Fibroblast of lung (primary cell): ENCODE data around the gene IL10RB. TPM values are rescaled to one million over a fixed set of nuclear protein-coding genes. Genes with fewer than 3 reads are reported as not detected.

Experiments used
- DNase-seq, 2 donors: peaks; one replicate each; pipeline versions ENCODE4 v3.0.0 to v3.0.0-alpha.2; 2010; ENCODE audit warnings: low read depth in 2 of 2
- H2AFZ ChIP-seq: 2 replicates; pipeline ENCODE4 v1.5.1; 2012; ENCODE audit warnings: low read length, control low read depth, inconsistent platforms
- H3K27ac ChIP-seq: 2 replicates; pipeline ENCODE4 v1.5.1; 2011; ENCODE audit warnings: low read length, control low read depth; ENCODE audit not compliant: insufficient read depth
- H3K27me3 ChIP-seq: 2 replicates; pipeline ENCODE4 v1.5.1; 2011; ENCODE audit warnings: mild to moderate bottlenecking, low read length; ENCODE audit not compliant: control insufficient read depth, insufficient read depth
- H3K36me3 ChIP-seq: 2 replicates; pipeline ENCODE4 v1.5.1; 2011; ENCODE audit warnings: low read length; ENCODE audit not compliant: control insufficient read depth, insufficient read depth
- H3K4me1 ChIP-seq: 2 replicates; pipeline ENCODE4 v1.5.1; 2011; ENCODE audit warnings: low read length; ENCODE audit not compliant: control insufficient read depth, insufficient read depth; ENCODE audit errors: extremely low read depth
- H3K4me2 ChIP-seq: 2 replicates; pipeline ENCODE4 v1.5.1; 2011; ENCODE audit warnings: low read length, control low read depth; ENCODE audit not compliant: insufficient read depth; ENCODE audit errors: extremely low read depth
- H3K4me3 ChIP-seq, 4 experiments: fragments of 200-600 bp in 1 of 4; sonication (generic) in 1 of 4; replicated peaks in 1 of 4; 2 replicates each; pipeline ENCODE4 v1.5.1; 2011 to 2016; ENCODE audit warnings: low read length in 4 of 4, low read depth in 3 of 4, mild to moderate bottlenecking in 3 of 4, control low read depth in 2 of 4, inconsistent platforms in 1 of 4, mixed read lengths in 1 of 4; ENCODE audit not compliant: insufficient read depth in 1 of 4; ENCODE audit errors: control extremely low read depth in 1 of 4
- H3K79me2 ChIP-seq: 2 replicates; pipeline ENCODE4 v1.5.1; 2012; ENCODE audit warnings: mild to moderate bottlenecking, low read length, inconsistent platforms; ENCODE audit not compliant: control insufficient read depth, insufficient read depth
- H3K9ac ChIP-seq: 2 replicates; pipeline ENCODE4 v1.5.1; 2011; ENCODE audit warnings: mild to moderate bottlenecking, low read length, control low read depth; ENCODE audit not compliant: insufficient read depth
- H3K9me3 ChIP-seq: 2 replicates; pipeline ENCODE4 v1.5.1; 2012; ENCODE audit warnings: low read depth, low read length; ENCODE audit not compliant: control insufficient read depth, insufficient read depth
- H4K20me1 ChIP-seq: 2 replicates; pipeline ENCODE4 v1.5.1; 2011; ENCODE audit warnings: low read length; ENCODE audit not compliant: control insufficient read depth, insufficient read depth; ENCODE audit errors: extremely low read depth
- EZH2 ChIP-seq: IDR thresholded peaks from 2 replicates; pipeline ENCODE4 v1.5.1; 2012; ENCODE audit warnings: low read length, control low read depth, mild to moderate bottlenecking; ENCODE audit errors: missing control alignments
- polyA plus RNA-seq, 2 donors: library from polyadenylated mRNA; depleted of rRNA in 1 of 2; stranded (reverse) in 1 of 2; unstranded in 1 of 2; fragments of >200 nt; gene quantifications; 2 replicates each; pipeline ENCODE4 v1.2.1, GENCODE V29; 2011 to 2012; ENCODE audit warnings: missing spikeins in 1 of 2
- total RNA-seq: library from RNA; depleted of rRNA; stranded (reverse); fragments of >200 nt; gene quantifications from 2 replicates; pipeline ENCODE4 v1.2.1, GENCODE V29; 2014
- TF ChIP-seq, protein P1 (sequence below), 2 donors: IDR thresholded peaks in 1 of 2; conservative IDR thresholded peaks in 1 of 2; 1 replicate in 1 of 2; 2 replicates in 1 of 2; pipeline ENCODE4 v1.5.1; 2011 to 2012; ENCODE audit warnings: low read length in 2 of 2, control low read depth in 1 of 2, inconsistent platforms in 1 of 2, low read depth in 1 of 2, mild to moderate bottlenecking in 1 of 2

The IL10RB gene
- total and polyA plus RNA-seq, 2 donors (not counting 1 experiment from before 2014, with no cell fraction given): 56.2 to 64.1 TPM

DNA sequence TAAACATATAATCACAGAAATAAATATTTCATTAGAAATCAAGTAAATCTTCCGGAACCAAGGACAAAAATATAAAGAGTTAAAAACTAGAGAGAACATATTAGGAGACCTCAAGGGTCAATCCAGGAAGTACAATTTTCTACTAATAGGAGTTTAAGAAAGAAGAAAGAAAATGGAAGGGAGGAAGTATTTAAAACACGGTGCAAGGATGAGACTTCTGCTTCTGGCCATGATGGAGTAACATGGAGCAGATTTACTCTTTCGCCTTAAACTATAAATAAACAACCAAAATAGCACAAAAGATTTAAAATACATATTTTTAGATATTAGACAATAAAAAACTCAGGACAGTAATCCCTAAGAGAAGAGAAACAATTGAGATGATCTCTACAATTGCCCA, 46.0 kb downstream of the IL10RB start:
- Histone ChIP-seq H3K4me3 (no peak overlapping the region), H3K9me3 (no peaks in the 10 kb centered on the region), H2AFZ (no peak overlapping the region), H4K20me1 (no peaks in the 10 kb centered on the region), H3K4me1 (no peaks in the 10 kb centered on the region), H3K36me3 (no peaks in the 10 kb centered on the region), H3K27ac (no peak overlapping the region), H3K79me2 (no peaks in the 10 kb centered on the region), H3K27me3 (peaks cover 2% of the 10 kb centered on the region), H3K9ac (no peak overlapping the region), H3K4me2 (no peak overlapping the region)
- TF ChIP-seq EZH2: no peak
- TF ChIP-seq, protein P1, sequence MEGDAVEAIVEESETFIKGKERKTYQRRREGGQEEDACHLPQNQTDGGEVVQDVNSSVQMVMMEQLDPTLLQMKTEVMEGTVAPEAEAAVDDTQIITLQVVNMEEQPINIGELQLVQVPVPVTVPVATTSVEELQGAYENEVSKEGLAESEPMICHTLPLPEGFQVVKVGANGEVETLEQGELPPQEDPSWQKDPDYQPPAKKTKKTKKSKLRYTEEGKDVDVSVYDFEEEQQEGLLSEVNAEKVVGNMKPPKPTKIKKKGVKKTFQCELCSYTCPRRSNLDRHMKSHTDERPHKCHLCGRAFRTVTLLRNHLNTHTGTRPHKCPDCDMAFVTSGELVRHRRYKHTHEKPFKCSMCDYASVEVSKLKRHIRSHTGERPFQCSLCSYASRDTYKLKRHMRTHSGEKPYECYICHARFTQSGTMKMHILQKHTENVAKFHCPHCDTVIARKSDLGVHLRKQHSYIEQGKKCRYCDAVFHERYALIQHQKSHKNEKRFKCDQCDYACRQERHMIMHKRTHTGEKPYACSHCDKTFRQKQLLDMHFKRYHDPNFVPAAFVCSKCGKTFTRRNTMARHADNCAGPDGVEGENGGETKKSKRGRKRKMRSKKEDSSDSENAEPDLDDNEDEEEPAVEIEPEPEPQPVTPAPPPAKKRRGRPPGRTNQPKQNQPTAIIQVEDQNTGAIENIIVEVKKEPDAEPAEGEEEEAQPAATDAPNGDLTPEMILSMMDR (conservative IDR thresholded peaks at IDR 0.05 in 1 of 2, IDR thresholded peaks at IDR 0.05 in 1 of 2; ENCODE audit: low read depth in 1 of 2, low read length in 2 of 2): no peak
- no peak for DNase-seq

GRCh38 chr21:33313183-33313582, 47.0 kb downstream of the IL10RB start:
- no peaks in the 10 kb centered on the region for H3K36me3 ChIP-seq
- no peak overlapping the region for H3K4me3 ChIP-seq
- H3K4me1 ChIP-seq: no peaks in the 10 kb centered on the region
- no peak for TF ChIP-seq EZH2
- TF ChIP-seq, protein P1 (conservative IDR thresholded peaks at IDR 0.05 in 1 of 2, IDR thresholded peaks at IDR 0.05 in 1 of 2; ENCODE audit: low read depth in 1 of 2, low read length in 2 of 2): no peak
- H2AFZ ChIP-seq: no peak overlapping the region
- H3K27me3 ChIP-seq: peaks cover 2% of the 10 kb centered on the region
- H3K79me2 ChIP-seq: no peaks in the 10 kb centered on the region
- H4K20me1 ChIP-seq: no peaks in the 10 kb centered on the region
- no peak overlapping the region for H3K4me2 ChIP-seq
- H3K9me3 ChIP-seq: no peaks in the 10 kb centered on the region
- no peak overlapping the region for H3K27ac ChIP-seq
- DNase-seq: no peak
- no peak overlapping the region for H3K9ac ChIP-seq

- H3K9me3 ChIP-seq: no peaks in the 10 kb centered on the region
- H3K4me1 ChIP-seq: no peaks in the 10 kb centered on the region
- DNase-seq: no peak
- no peak overlapping the region for H2AFZ ChIP-seq
- TF ChIP-seq EZH2: no peak
- TF ChIP-seq, protein P1 (conservative IDR thresholded peaks at IDR 0.05 in 1 of 2, IDR thresholded peaks at IDR 0.05 in 1 of 2; ENCODE audit: low read depth in 1 of 2, low read length in 2 of 2): no peak
- no peaks in the 10 kb centered on the region for H4K20me1 ChIP-seq
- no peak overlapping the region for H3K4me2 ChIP-seq
- H3K9ac ChIP-seq: no peak overlapping the region
- H3K79me2 ChIP-seq: no peaks in the 10 kb centered on the region
- H3K4me3 ChIP-seq: no peak overlapping the region
- H3K27me3 ChIP-seq: peaks cover 2% of the 10 kb centered on the region
- no peak overlapping the region for H3K27ac ChIP-seq
- H3K36me3 ChIP-seq: no peaks in the 10 kb centered on the region
Measured at GRCh38 chr21:33313611-33314010, 47.4 kb downstream of the IL10RB start.
